ENCODE measurements around the gene GPRC5D.

DNA sequence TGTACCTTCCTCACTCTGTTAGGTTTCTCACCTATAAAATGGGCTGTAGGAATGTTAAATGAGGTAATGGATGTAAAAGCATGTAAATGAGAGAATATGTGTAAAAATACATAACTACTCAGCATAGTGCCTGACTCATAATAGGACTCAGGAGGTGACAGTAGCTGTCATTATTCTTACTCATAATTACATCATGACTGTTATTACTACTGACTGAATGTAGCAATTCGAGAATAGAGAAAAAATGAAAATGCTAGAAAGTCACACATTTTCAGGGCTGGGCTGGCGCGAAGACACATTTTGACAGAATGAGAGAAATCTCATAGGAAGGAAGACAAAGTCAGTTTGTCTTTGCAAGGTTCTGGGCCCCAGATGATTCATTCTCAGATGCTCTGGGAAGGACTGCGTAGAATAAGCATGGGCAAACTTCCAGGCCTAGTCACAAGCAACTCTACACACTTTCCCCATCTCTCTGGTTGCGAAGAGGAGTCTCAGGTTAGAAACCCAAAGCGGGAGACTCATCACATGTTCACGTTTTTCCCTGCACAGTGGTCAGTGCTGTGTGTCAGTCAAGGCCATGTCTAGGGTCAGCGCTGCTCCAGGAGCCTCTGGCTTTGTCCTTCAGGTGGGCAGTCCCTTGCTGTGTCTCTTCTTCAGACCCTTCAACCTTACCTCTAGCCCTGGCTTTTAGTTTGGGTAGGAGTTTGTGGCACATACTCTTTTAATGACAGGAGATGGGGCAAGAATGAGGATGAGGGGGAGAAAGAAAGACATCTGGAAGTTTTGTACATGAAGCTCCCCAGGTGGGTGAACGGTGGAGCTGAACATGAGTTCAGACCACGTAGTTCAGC, 52.2 kb downstream of the GPRC5D start:
- TF ChIP-seq, protein P1, sequence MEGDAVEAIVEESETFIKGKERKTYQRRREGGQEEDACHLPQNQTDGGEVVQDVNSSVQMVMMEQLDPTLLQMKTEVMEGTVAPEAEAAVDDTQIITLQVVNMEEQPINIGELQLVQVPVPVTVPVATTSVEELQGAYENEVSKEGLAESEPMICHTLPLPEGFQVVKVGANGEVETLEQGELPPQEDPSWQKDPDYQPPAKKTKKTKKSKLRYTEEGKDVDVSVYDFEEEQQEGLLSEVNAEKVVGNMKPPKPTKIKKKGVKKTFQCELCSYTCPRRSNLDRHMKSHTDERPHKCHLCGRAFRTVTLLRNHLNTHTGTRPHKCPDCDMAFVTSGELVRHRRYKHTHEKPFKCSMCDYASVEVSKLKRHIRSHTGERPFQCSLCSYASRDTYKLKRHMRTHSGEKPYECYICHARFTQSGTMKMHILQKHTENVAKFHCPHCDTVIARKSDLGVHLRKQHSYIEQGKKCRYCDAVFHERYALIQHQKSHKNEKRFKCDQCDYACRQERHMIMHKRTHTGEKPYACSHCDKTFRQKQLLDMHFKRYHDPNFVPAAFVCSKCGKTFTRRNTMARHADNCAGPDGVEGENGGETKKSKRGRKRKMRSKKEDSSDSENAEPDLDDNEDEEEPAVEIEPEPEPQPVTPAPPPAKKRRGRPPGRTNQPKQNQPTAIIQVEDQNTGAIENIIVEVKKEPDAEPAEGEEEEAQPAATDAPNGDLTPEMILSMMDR (IDR thresholded peaks at IDR 0.05) = no peak
- TF ChIP-seq POLR2A (IDR thresholded peaks at IDR 0.05) (no peak), POLR2AphosphoS5 (IDR thresholded peaks at IDR 0.05) (peak in 1 of 3 donors; percentile 19), EP300 (IDR thresholded peaks at IDR 0.05; ENCODE audit: low read depth) (no peak)
